OCI-LY1 (cell line): ENCODE measurements around the gene DLX6.

ENCODE experiments used
- H2AFZ ChIP-seq: fragments of 200-600 bp; sonication (generic), shearing (Covaris generic); 2 replicates; pipeline ENCODE4 v1.6.0; 2014; ENCODE audit warnings: antibody characterized with exemption, mild to moderate bottlenecking, low read length
- H3F3A ChIP-seq: fragments of 200-600 bp; sonication (generic), shearing (Covaris generic); 2 replicates; pipeline ENCODE4 v1.6.0; 2014; ENCODE audit warnings: mild to moderate bottlenecking, antibody characterized with exemption, low read length, moderate library complexity; ENCODE audit not compliant: insufficient read depth
- H3K27ac ChIP-seq: fragments of 200-600 bp; sonication (generic); 2 replicates; pipeline ENCODE4 v1.5.1; 2014; ENCODE audit warnings: low read length, mixed run types, mild to moderate bottlenecking, low read depth; ENCODE audit not compliant: poor library complexity, severe bottlenecking
- H3K27me3 ChIP-seq: fragments of 200-600 bp; sonication (generic); 2 replicates; pipeline ENCODE4 v1.6.0; 2014; ENCODE audit warnings: antibody characterized with exemption, mild to moderate bottlenecking, low read length, moderate library complexity; ENCODE audit not compliant: insufficient read depth
- H3K36me3 ChIP-seq: fragments of 200-600 bp; sonication (generic); 2 replicates; pipeline ENCODE4 v1.6.1; 2014; ENCODE audit warnings: mild to moderate bottlenecking, antibody characterized with exemption, low read length, moderate library complexity, mixed read lengths; ENCODE audit not compliant: insufficient read depth
- H3K4me1 ChIP-seq: fragments of 200-600 bp; sonication (generic); 2 replicates; pipeline ENCODE4 v1.5.1; 2014; ENCODE audit warnings: mild to moderate bottlenecking, low read length, moderate library complexity; ENCODE audit not compliant: insufficient read depth, severe bottlenecking
- H3K4me2 ChIP-seq: fragments of 200-600 bp; sonication (generic), shearing (Covaris generic); 2 replicates; pipeline ENCODE4 v1.6.1; 2014; ENCODE audit warnings: low read length
- H3K4me3 ChIP-seq: fragments of 200-600 bp; sonication (generic); 2 replicates; pipeline ENCODE4 v1.5.1; 2014; ENCODE audit warnings: low read length, low read depth, mild to moderate bottlenecking, mixed read lengths; ENCODE audit not compliant: poor library complexity, severe bottlenecking
- H3K79me2 ChIP-seq: fragments of 200-600 bp; shearing (Covaris generic); 2 replicates; pipeline ENCODE4 v1.6.1; 2016; ENCODE audit warnings: mixed run types, low read length, mixed read lengths; ENCODE audit not compliant: insufficient read depth
- H3K9ac ChIP-seq: fragments of 200-600 bp; sonication (generic), shearing (Covaris generic); 2 replicates; pipeline ENCODE4 v1.6.1; 2014; ENCODE audit warnings: mild to moderate bottlenecking, low read length, mixed read lengths
- H3K9me2 ChIP-seq: fragments of 200-600 bp; sonication (generic), shearing (Covaris generic); 2 replicates; pipeline ENCODE4 v1.6.1; 2014; ENCODE audit warnings: low read depth, mild to moderate bottlenecking, low read length, mixed read lengths
- H3K9me3 ChIP-seq: fragments of 200-600 bp; shearing (Covaris generic); 2 replicates; pipeline ENCODE4 v1.6.1; 2014; ENCODE audit warnings: low read length, mixed read lengths
- H4K20me1 ChIP-seq: fragments of 200-600 bp; sonication (generic), shearing (Covaris generic); 2 replicates; pipeline ENCODE4 v1.6.0; 2016; ENCODE audit warnings: mild to moderate bottlenecking, low read length; ENCODE audit not compliant: insufficient read depth
- EZH2 ChIP-seq: fragments of 200-600 bp; sonication (generic), shearing (Covaris generic); IDR thresholded peaks from 2 replicates; pipeline ENCODE4 v1.8.0; 2017; ENCODE audit warnings: borderline replicate concordance, mixed run types, mild to moderate bottlenecking, antibody characterized with exemption, low read length, moderate library complexity, mixed read lengths
- TF ChIP-seq, protein P1 (sequence below): fragments of 200-600 bp; sonication (generic), shearing (Covaris generic); IDR thresholded peaks from 2 replicates; pipeline ENCODE4 v1.5.1; 2017; ENCODE audit warnings: mild to moderate bottlenecking, antibody characterized with exemption, low read length, moderate library complexity, mixed read lengths

The DLX6 gene

DNA sequence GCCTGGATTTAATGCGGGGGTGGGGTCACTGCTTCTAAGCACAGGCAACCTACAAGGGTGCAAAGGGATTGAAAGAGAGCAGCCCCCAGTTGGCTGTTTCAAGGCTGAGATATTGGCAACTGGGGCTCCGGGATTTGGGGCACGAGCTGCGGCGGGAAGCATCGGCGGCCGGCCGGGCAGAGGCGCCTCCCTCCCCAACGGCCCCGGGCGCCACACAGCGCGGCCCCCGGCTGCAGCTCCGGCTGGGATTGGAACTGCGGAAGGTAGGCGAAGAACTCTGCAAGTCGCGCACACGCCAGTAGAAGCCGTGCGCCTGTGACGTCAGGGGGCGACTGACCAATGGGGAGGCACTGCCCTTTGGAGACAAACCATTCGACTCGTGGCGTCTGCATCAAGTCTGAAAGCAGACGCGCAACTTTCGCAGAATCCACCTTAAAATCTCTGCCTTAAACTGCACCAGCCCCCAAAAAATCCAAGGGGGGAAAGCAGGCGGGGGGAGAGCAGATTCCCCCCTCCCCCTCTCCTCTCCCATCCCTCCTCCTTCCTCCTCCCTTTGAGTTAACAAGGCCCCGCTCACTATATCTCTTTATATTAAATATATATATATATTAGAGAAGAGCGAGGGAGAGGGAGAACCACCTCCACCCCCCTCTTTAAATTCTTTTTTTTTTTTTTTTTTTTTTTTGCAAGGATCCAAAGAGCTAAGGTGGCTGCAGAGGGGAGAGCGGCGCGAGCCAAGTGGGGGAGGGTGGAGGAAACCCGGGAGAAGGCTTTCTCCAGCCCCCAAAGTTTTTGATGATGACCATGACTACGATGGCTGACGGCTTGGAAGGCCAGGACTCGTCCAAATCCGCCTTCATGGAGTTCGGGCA is at the start of gene DLX6:
Gene DLX6, plus strand, starts transcription at position 371 of the 872 bp plus-strand sequence. Its CDS starts 425 bp downstream, at position 796.
- peaks cover 8% of the 10 kb centered on the region; the same call in 1 of the 2 replicates for H3K27me3 ChIP-seq
- H3K4me3 ChIP-seq = no peak within 1 kb of the TSS
- no peak for TF ChIP-seq EZH2
- TF ChIP-seq, protein P1, sequence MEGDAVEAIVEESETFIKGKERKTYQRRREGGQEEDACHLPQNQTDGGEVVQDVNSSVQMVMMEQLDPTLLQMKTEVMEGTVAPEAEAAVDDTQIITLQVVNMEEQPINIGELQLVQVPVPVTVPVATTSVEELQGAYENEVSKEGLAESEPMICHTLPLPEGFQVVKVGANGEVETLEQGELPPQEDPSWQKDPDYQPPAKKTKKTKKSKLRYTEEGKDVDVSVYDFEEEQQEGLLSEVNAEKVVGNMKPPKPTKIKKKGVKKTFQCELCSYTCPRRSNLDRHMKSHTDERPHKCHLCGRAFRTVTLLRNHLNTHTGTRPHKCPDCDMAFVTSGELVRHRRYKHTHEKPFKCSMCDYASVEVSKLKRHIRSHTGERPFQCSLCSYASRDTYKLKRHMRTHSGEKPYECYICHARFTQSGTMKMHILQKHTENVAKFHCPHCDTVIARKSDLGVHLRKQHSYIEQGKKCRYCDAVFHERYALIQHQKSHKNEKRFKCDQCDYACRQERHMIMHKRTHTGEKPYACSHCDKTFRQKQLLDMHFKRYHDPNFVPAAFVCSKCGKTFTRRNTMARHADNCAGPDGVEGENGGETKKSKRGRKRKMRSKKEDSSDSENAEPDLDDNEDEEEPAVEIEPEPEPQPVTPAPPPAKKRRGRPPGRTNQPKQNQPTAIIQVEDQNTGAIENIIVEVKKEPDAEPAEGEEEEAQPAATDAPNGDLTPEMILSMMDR = no peak
- no peak within 1 kb of the TSS for H3K27ac ChIP-seq
- no peak within 1 kb of the TSS for H3K9ac ChIP-seq
- no peaks in the 10 kb centered on the region for H4K20me1 ChIP-seq
- H3K9me3 ChIP-seq = no peaks in the 10 kb centered on the region
- H3K79me2 ChIP-seq = no peaks in the 10 kb centered on the region
- H3K4me2 ChIP-seq = no peak within 1 kb of the TSS
- H3K36me3 ChIP-seq = no peaks in the 10 kb centered on the region
- H3K4me1 ChIP-seq = no peaks in the 10 kb centered on the region
- no peaks in the 10 kb centered on the region for H3F3A ChIP-seq
- no peaks in the 10 kb centered on the region for H3K9me2 ChIP-seq
- H2AFZ ChIP-seq = no peak within 1 kb of the TSS

DNA sequence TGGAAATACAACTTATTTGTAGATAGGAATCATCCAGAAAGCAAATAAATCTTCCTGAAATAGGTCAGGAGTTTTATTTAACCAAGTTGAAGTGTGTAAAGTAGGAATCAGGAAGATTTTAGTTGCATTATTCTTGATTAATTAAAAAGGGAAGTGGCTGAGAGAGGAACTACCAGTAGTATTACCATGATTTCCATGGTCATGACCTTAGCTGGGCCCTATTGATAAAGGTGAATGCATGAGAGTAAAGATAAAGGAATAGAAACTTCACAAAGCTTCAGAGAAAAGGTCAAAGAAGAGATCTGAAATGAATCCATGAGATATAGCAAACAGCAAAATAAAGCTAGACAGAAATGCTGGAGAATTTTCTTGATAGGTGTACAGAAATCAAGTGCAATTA is 46.2 kb upstream of the DLX6 start:
- Histone ChIP-seq H3K27me3 (no peaks in the 10 kb centered on the region; the same call in 1 of the 2 replicates), H2AFZ (no peak overlapping the region), H4K20me1 (no peaks in the 10 kb centered on the region), H3K79me2 (no peaks in the 10 kb centered on the region), H3K27ac (no peak overlapping the region), H3K9me2 (no peaks in the 10 kb centered on the region), H3K9ac (no peak overlapping the region), H3F3A (no peaks in the 10 kb centered on the region), H3K36me3 (no peaks in the 10 kb centered on the region), H3K4me1 (no peaks in the 10 kb centered on the region), H3K4me2 (no peak overlapping the region), H3K9me3 (no peaks in the 10 kb centered on the region), H3K4me3 (no peak overlapping the region)
- TF ChIP-seq, protein P1 = no peak
- TF ChIP-seq EZH2 = no peak

DNA sequence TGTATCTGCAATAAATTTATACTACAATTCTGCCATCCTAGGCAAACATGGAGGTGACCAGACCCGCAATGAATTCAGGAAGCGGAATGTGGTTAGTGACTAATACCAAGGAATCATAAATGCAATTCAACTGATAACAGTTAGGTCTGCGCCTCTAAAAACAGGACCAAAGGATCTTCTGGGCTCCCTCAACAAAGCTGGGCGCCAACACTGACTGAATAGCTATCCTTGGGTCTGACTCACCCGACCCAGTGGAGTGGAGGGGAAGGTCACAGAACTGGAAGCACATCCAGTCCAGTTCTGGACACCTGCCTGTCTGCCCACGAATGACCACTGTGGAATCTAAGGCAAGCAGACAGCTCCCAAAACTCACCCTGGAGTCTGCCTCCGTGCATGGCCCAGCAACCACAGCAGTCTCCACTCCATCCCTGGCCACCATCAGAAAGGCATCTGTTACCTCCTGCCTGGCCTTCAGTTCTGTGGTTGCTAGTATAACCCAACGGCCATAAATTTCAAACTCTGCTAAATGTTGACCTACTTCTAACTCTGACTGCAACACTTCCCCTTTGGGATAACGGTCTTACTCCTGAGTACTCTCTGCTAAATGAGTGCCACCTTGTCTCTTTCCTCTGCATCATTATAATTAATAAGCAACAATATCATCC is 43.0 kb upstream of the DLX6 start:
- no peaks in the 10 kb centered on the region for H4K20me1 ChIP-seq
- H3K9ac ChIP-seq = no peak overlapping the region
- H3K9me3 ChIP-seq = no peaks in the 10 kb centered on the region
- no peak overlapping the region for H3K27ac ChIP-seq
- no peak overlapping the region for H3K4me3 ChIP-seq
- H3K9me2 ChIP-seq = no peaks in the 10 kb centered on the region
- no peaks in the 10 kb centered on the region; the same call in 1 of the 2 replicates for H3K27me3 ChIP-seq
- H3K4me1 ChIP-seq = no peaks in the 10 kb centered on the region
- no peak overlapping the region for H3K4me2 ChIP-seq
- H3K79me2 ChIP-seq = no peaks in the 10 kb centered on the region
- H3F3A ChIP-seq = no peaks in the 10 kb centered on the region
- TF ChIP-seq EZH2 = no peak
- TF ChIP-seq, protein P1 = no peak
- H2AFZ ChIP-seq = no peak overlapping the region
- H3K36me3 ChIP-seq = no peaks in the 10 kb centered on the region
